ENCODE results near the gene CPNE2. TPM values are rescaled to one million over a fixed set of nuclear protein-coding genes. Genes with fewer than 3 reads are reported as not detected.

Gene CPNE2
- total RNA-seq, 1 experiment from 2014 or later: 93.1 TPM

- no peak for DNase-seq (ENCODE audit: low read depth)
Measured at GRCh38 chr16:57123974-57124674, 31.7 kb downstream of the CPNE2 start.

- DNase-seq (ENCODE audit: low read depth): no peak
Measured at GRCh38 chr16:57125376-57125775, 33.0 kb downstream of the CPNE2 start.

- no peak for DNase-seq (ENCODE audit: low read depth)
Measured at GRCh38 chr16:57125969-57126368, 33.6 kb downstream of the CPNE2 start.

- DNase-seq (ENCODE audit: low read depth): no peak
Measured at GRCh38 chr16:57126411-57126810, 34.0 kb downstream of the CPNE2 start.

- DNase-seq (ENCODE audit: low read depth): no peak
Measured at GRCh38 chr16:57127037-57127763, 34.8 kb downstream of the CPNE2 start.

- DNase-seq (ENCODE audit: low read depth): no peak
Measured at GRCh38 chr16:57127836-57128235, 35.5 kb downstream of the CPNE2 start.

GRCh38 chr16:57128771-57129389 is 36.5 kb downstream of the CPNE2 start:
- no peak for DNase-seq (ENCODE audit: low read depth)

- DNase-seq (ENCODE audit: low read depth): no peak
Measured at GRCh38 chr16:57130950-57131321, 38.6 kb downstream of the CPNE2 start.

GRCh38 chr16:57131351-57131970 is 39.1 kb downstream of the CPNE2 start:
- no peak for DNase-seq (ENCODE audit: low read depth)

GRCh38 chr16:57132470-57132869 is 40.1 kb downstream of the CPNE2 start:
- DNase-seq (ENCODE audit: low read depth): no peak

- no peak for DNase-seq (ENCODE audit: low read depth)
Measured at GRCh38 chr16:57133031-57133430, 40.6 kb downstream of the CPNE2 start.

- DNase-seq (ENCODE audit: low read depth): no peak
Measured at GRCh38 chr16:57133886-57134285, 41.5 kb downstream of the CPNE2 start.

GRCh38 chr16:57134982-57135381 is 42.6 kb downstream of the CPNE2 start:
- DNase-seq (ENCODE audit: low read depth): no peak

GRCh38 chr16:57137043-57137442 is 44.7 kb downstream of the CPNE2 start:
- DNase-seq (ENCODE audit: low read depth): no peak

- no peak for DNase-seq (ENCODE audit: low read depth)
Measured at GRCh38 chr16:57137566-57138273, 45.3 kb downstream of the CPNE2 start.

- no peak for DNase-seq (ENCODE audit: low read depth)
Measured at GRCh38 chr16:57138281-57138935, 46.0 kb downstream of the CPNE2 start.

GRCh38 chr16:57140931-57141668 is 48.7 kb downstream of the CPNE2 start:
- DNase-seq (ENCODE audit: low read depth): no peak

- no peak for DNase-seq (ENCODE audit: low read depth)
Measured at GRCh38 chr16:57141822-57142631, 49.6 kb downstream of the CPNE2 start.

GRCh38 chr16:57143149-57143921 is 51.0 kb downstream of the CPNE2 start:
- DNase-seq (ENCODE audit: low read depth): no peak

Measured in RPMI7951 (cell line).